K562 (cell line): ENCODE measurements around the gene RNF41. TPM values are rescaled to one million over a fixed set of nuclear protein-coding genes. Genes with fewer than 3 reads are reported as not detected.
A peak's percentile ranks its signal among the peaks of the same experiment; 100 is the strongest.

Source experiments
- ELF1 ChIP-seq: fragments of 200-800 bp; sonication (Bioruptor generic); IDR thresholded peaks from 2 replicates; pipeline ENCODE4 v1.6.1; 2016; ENCODE audit warnings: missing genetic modification characterization, missing compliant biosample characterization
- NR2C1 ChIP-seq, 2 experiments: fragments of 450-650 bp; IDR thresholded peaks; 2 replicates each; pipeline ENCODE4 v1.6.1; 2017; ENCODE audit warnings: mild to moderate bottlenecking in 2 of 2, antibody characterized with exemption in 1 of 2, inconsistent platforms in 1 of 2, missing compliant biosample characterization in 1 of 2, missing genetic modification characterization in 1 of 2
- TOE1 ChIP-seq, 2 experiments: fragments of 450-650 bp in 1 of 2; sonication (generic) in 1 of 2; formaldehyde crosslinking in 1 of 2; IDR thresholded peaks; 2 replicates each; pipeline versions ENCODE4 v1.7.1 to v1.8.0; 2016 to 2022; ENCODE audit warnings: borderline replicate concordance in 2 of 2, mild to moderate bottlenecking in 2 of 2, antibody characterized with exemption in 1 of 2, inconsistent platforms in 1 of 2, low read depth in 1 of 2, missing genetic modification reagents in 1 of 2, moderate library complexity in 1 of 2
- ZBTB2 ChIP-seq: fragments of 450-650 bp; IDR thresholded peaks from 2 replicates; pipeline ENCODE4 v1.6.1; 2016; ENCODE audit warnings: antibody characterized with exemption
- polyA plus RNA-seq, 8 experiments: library from polyadenylated mRNA; depleted of rRNA in 4 of 8; stranded (reverse) in 5 of 8; unstranded in 3 of 8; fragments of >200 nt; fragmentation: Nextera tagmentation in 2 of 8; fragmentation: Illumina TruSeq in 1 of 8; extraction: Ambion mirVana in 2 of 8; extraction: Trizol in 1 of 8; gene quantifications; 2 replicates each; pipeline versions ENCODE4 v1.2.1 to v1.2.3, GENCODE V29; 2011 to 2014; ENCODE audit warnings: inconsistent platforms in 1 of 8, missing spikeins in 1 of 8
- total RNA-seq, 7 experiments: library from RNA; depleted of rRNA in 6 of 7; stranded (reverse); fragments of >200 nt in 6 of 7; fragmentation: Illumina TruSeq in 2 of 7; extraction: Trizol in 2 of 7; gene quantifications; 2 replicates each; pipeline versions ENCODE4 v1.2.1 to v1.2.3, GENCODE V29; 2011 to 2021; ENCODE audit warnings: low replicate concordance in 1 of 7
- TF ChIP-seq, protein P1 (sequence below): fragments of 450-650 bp; IDR thresholded peaks from 2 replicates; pipeline ENCODE4 v1.6.1; 2016; ENCODE audit warnings: mild to moderate bottlenecking, moderate library complexity
- TF ChIP-seq, protein P2 (sequence below), 3 experiments: fragments of 200-800 bp in 1 of 3; fragments of 250-450 bp in 1 of 3; fragments of 450-650 bp in 1 of 3; sonication (Bioruptor Pico) in 1 of 3; sonication (Bioruptor generic) in 1 of 3; formaldehyde crosslinking in 1 of 3; IDR thresholded peaks; 2 replicates each; pipeline versions ENCODE4 v1.6.1 to v1.8.0; 2016 to 2022; ENCODE audit warnings: mild to moderate bottlenecking in 2 of 3, missing genetic modification characterization in 2 of 3, missing compliant biosample characterization in 1 of 3, moderate library complexity in 1 of 3
- TF ChIP-seq, protein P3 (sequence below): fragments of 250-450 bp; sonication (Bioruptor Pico); IDR thresholded peaks from 2 replicates; pipeline ENCODE4 v1.8.0; 2021; ENCODE audit warnings: borderline replicate concordance, mild to moderate bottlenecking, moderate library complexity; ENCODE audit not compliant: poor library complexity, severe bottlenecking

RNF41 gene
- total and polyA plus RNA-seq, 9 of the 15 experiments (the other 6 are each of a cell fraction or from before 2014, with no cell fraction given) = 28.2 to 46.8 (median 33.8) TPM

- TF ChIP-seq ZBTB2 (peak; percentile 10; the same call in 1 of the 2 replicates), TOE1 (IDR thresholded peaks at IDR 0.05; ENCODE audit: borderline replicate concordance) (peak; percentile 20; the same call in 1 of the 2 replicates), TOE1 (CRISPR knock-in tag; IDR thresholded peaks at IDR 0.05; ENCODE audit: borderline replicate concordance, low read depth) (no peak), NR2C1 (IDR thresholded peaks at IDR 0.05) (peak; percentile 64), NR2C1 (tag; IDR thresholded peaks at IDR 0.05) (no peak; the same call in 1 of the 2 replicates), ELF1 (tag) (0 out of 2 replicates have a peak, but pooled peaks have one; percentile 34)
- TF ChIP-seq, protein P1, sequence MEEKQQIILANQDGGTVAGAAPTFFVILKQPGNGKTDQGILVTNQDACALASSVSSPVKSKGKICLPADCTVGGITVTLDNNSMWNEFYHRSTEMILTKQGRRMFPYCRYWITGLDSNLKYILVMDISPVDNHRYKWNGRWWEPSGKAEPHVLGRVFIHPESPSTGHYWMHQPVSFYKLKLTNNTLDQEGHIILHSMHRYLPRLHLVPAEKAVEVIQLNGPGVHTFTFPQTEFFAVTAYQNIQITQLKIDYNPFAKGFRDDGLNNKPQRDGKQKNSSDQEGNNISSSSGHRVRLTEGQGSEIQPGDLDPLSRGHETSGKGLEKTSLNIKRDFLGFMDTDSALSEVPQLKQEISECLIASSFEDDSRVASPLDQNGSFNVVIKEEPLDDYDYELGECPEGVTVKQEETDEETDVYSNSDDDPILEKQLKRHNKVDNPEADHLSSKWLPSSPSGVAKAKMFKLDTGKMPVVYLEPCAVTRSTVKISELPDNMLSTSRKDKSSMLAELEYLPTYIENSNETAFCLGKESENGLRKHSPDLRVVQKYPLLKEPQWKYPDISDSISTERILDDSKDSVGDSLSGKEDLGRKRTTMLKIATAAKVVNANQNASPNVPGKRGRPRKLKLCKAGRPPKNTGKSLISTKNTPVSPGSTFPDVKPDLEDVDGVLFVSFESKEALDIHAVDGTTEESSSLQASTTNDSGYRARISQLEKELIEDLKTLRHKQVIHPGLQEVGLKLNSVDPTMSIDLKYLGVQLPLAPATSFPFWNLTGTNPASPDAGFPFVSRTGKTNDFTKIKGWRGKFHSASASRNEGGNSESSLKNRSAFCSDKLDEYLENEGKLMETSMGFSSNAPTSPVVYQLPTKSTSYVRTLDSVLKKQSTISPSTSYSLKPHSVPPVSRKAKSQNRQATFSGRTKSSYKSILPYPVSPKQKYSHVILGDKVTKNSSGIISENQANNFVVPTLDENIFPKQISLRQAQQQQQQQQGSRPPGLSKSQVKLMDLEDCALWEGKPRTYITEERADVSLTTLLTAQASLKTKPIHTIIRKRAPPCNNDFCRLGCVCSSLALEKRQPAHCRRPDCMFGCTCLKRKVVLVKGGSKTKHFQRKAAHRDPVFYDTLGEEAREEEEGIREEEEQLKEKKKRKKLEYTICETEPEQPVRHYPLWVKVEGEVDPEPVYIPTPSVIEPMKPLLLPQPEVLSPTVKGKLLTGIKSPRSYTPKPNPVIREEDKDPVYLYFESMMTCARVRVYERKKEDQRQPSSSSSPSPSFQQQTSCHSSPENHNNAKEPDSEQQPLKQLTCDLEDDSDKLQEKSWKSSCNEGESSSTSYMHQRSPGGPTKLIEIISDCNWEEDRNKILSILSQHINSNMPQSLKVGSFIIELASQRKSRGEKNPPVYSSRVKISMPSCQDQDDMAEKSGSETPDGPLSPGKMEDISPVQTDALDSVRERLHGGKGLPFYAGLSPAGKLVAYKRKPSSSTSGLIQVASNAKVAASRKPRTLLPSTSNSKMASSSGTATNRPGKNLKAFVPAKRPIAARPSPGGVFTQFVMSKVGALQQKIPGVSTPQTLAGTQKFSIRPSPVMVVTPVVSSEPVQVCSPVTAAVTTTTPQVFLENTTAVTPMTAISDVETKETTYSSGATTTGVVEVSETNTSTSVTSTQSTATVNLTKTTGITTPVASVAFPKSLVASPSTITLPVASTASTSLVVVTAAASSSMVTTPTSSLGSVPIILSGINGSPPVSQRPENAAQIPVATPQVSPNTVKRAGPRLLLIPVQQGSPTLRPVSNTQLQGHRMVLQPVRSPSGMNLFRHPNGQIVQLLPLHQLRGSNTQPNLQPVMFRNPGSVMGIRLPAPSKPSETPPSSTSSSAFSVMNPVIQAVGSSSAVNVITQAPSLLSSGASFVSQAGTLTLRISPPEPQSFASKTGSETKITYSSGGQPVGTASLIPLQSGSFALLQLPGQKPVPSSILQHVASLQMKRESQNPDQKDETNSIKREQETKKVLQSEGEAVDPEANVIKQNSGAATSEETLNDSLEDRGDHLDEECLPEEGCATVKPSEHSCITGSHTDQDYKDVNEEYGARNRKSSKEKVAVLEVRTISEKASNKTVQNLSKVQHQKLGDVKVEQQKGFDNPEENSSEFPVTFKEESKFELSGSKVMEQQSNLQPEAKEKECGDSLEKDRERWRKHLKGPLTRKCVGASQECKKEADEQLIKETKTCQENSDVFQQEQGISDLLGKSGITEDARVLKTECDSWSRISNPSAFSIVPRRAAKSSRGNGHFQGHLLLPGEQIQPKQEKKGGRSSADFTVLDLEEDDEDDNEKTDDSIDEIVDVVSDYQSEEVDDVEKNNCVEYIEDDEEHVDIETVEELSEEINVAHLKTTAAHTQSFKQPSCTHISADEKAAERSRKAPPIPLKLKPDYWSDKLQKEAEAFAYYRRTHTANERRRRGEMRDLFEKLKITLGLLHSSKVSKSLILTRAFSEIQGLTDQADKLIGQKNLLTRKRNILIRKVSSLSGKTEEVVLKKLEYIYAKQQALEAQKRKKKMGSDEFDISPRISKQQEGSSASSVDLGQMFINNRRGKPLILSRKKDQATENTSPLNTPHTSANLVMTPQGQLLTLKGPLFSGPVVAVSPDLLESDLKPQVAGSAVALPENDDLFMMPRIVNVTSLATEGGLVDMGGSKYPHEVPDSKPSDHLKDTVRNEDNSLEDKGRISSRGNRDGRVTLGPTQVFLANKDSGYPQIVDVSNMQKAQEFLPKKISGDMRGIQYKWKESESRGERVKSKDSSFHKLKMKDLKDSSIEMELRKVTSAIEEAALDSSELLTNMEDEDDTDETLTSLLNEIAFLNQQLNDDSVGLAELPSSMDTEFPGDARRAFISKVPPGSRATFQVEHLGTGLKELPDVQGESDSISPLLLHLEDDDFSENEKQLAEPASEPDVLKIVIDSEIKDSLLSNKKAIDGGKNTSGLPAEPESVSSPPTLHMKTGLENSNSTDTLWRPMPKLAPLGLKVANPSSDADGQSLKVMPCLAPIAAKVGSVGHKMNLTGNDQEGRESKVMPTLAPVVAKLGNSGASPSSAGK = peak; percentile 25
- TF ChIP-seq, protein P2, sequence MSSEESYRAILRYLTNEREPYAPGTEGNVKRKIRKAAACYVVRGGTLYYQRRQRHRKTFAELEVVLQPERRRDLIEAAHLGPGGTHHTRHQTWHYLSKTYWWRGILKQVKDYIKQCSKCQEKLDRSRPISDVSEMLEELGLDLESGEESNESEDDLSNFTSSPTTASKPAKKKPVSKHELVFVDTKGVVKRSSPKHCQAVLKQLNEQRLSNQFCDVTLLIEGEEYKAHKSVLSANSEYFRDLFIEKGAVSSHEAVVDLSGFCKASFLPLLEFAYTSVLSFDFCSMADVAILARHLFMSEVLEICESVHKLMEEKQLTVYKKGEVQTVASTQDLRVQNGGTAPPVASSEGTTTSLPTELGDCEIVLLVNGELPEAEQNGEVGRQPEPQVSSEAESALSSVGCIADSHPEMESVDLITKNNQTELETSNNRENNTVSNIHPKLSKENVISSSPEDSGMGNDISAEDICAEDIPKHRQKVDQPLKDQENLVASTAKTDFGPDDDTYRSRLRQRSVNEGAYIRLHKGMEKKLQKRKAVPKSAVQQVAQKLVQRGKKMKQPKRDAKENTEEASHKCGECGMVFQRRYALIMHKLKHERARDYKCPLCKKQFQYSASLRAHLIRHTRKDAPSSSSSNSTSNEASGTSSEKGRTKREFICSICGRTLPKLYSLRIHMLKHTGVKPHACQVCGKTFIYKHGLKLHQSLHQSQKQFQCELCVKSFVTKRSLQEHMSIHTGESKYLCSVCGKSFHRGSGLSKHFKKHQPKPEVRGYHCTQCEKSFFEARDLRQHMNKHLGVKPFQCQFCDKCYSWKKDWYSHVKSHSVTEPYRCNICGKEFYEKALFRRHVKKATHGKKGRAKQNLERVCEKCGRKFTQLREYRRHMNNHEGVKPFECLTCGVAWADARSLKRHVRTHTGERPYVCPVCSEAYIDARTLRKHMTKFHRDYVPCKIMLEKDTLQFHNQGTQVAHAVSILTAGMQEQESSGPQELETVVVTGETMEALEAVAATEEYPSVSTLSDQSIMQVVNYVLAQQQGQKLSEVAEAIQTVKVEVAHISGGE (CRISPR knock-in tag; IDR thresholded peaks at IDR 0.05) = 0 out of 6 replicates have a peak, but pooled peaks of 1 of the 3 experiments have one; percentile 3
- TF ChIP-seq, protein P3, sequence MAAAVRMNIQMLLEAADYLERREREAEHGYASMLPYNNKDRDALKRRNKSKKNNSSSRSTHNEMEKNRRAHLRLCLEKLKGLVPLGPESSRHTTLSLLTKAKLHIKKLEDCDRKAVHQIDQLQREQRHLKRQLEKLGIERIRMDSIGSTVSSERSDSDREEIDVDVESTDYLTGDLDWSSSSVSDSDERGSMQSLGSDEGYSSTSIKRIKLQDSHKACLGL (CRISPR knock-in tag) = no peak
These were observed 45.8 kb upstream of the RNF41 start (continued) for GRCh38 chr12:56267443-56268071.
